IMR-90 (cell line): ENCODE data around the gene SERPINB2. TPM values are rescaled to one million over a fixed set of nuclear protein-coding genes. Genes with fewer than 3 reads are reported as not detected.
"Not testable (repeated sequence)": the region's sequence is repeated elsewhere in the genome, so short reads cannot be mapped to it uniquely, and the experiment has no call there.

Experiments used
- ATAC-seq: fragments of 200-7000 bp; cut with Tn5 transposase; 2 replicates; pipeline ENCODE4 v1.9.1; 2020; ENCODE audit warnings: low read depth, mild to moderate bottlenecking, moderate library complexity
- BruUV-seq: library from RNA; stranded (reverse); fragments of 400-500 nt; replicated peaks from 2 replicates; lab custom pipeline; 2021; lab: Mats Ljungman, UMichigan
- CTCF ChIA-PET: fragments of 300-600 bp; formaldehyde crosslinking; extraction: SDS; loops from one replicate; lab custom pipeline; 2021; ENCODE audit warnings: antibody characterized with exemption; lab: Yijun Ruan, JAX
- POLR2A ChIA-PET: fragments of 300-600 bp; sonication (Branson Sonifier 250); formaldehyde crosslinking; loops from one replicate; lab custom pipeline; 2022; ENCODE audit warnings: antibody characterized with exemption; ENCODE audit not compliant: unreplicated experiment; lab: Charles Lee
- DNase-seq: peaks from one replicate; pipeline ENCODE4 v3.0.0; 2013
- H2AFZ ChIP-seq: replicated peaks from 2 replicates; pipeline ENCODE3; 2013; ENCODE audit warnings: low read length, mild to moderate bottlenecking; ENCODE audit not compliant: poor library complexity
- H2AK5ac ChIP-seq: 2 replicates; pipeline ENCODE4 v1.6.1; 2013; ENCODE audit warnings: low read depth, low read length, inconsistent platforms
- H2AK9ac ChIP-seq: replicated peaks from 2 replicates; pipeline ENCODE3; 2013; ENCODE audit warnings: mild to moderate bottlenecking, low read depth, low read length, moderate library complexity; ENCODE audit not compliant: poor library complexity
- H2BK120ac ChIP-seq: 2 replicates; pipeline ENCODE4 v1.6.1; 2013; ENCODE audit warnings: low read depth, low read length, inconsistent platforms
- H2BK15ac ChIP-seq: 3 replicates; pipeline ENCODE4 v1.6.1; 2013; ENCODE audit warnings: low read depth, low read length, inconsistent platforms
- H2BK20ac ChIP-seq: 2 replicates; pipeline ENCODE4 v1.6.1; 2013; ENCODE audit warnings: low read depth, mild to moderate bottlenecking, inconsistent platforms, low read length, moderate library complexity
- H2BK5ac ChIP-seq: 2 replicates; pipeline ENCODE4 v1.6.1; 2013; ENCODE audit warnings: mild to moderate bottlenecking, low read depth, low read length, inconsistent platforms; ENCODE audit not compliant: poor library complexity, severe bottlenecking
- H3K14ac ChIP-seq: replicated peaks from 2 replicates; pipeline ENCODE4 v1.6.1; 2013; ENCODE audit warnings: low read depth, low read length, inconsistent platforms
- H3K18ac ChIP-seq: 2 replicates; pipeline ENCODE4 v1.6.1; 2013; ENCODE audit warnings: low read depth, low read length, control low read depth
- H3K23ac ChIP-seq: 2 replicates; pipeline ENCODE4 v1.6.1; 2013; ENCODE audit warnings: low read depth, low read length, inconsistent platforms
- H3K27ac ChIP-seq: 2 replicates; pipeline ENCODE4 v1.5.1; 2013; ENCODE audit warnings: mild to moderate bottlenecking, control low read depth, low read length; ENCODE audit not compliant: insufficient read depth
- H3K27me3 ChIP-seq: 2 replicates; pipeline ENCODE4 v1.6.1; 2013; ENCODE audit warnings: low read length; ENCODE audit not compliant: control insufficient read depth, insufficient read depth
- H3K36me3 ChIP-seq: 2 replicates; pipeline ENCODE4 v1.6.1; 2013; ENCODE audit warnings: low read length, mixed read lengths; ENCODE audit not compliant: control insufficient read depth, insufficient read depth
- H3K4ac ChIP-seq: 2 replicates; pipeline ENCODE4 v1.6.1; 2013; ENCODE audit warnings: low read depth, low read length, inconsistent platforms
- H3K4me1 ChIP-seq: 2 replicates; pipeline ENCODE4 v1.6.1; 2013; ENCODE audit warnings: low read length, mixed read lengths; ENCODE audit not compliant: control insufficient read depth, insufficient read depth
- H3K4me2 ChIP-seq: 2 replicates; pipeline ENCODE4 v1.6.1; 2013; ENCODE audit warnings: low read depth, mild to moderate bottlenecking, control low read depth, low read length, moderate library complexity
- H3K4me3 ChIP-seq: 2 replicates; pipeline ENCODE4 v1.5.1; 2013; ENCODE audit warnings: low read depth, mild to moderate bottlenecking, control low read depth, low read length, moderate library complexity; ENCODE audit not compliant: insufficient read depth
- H3K56ac ChIP-seq: 2 replicates; pipeline ENCODE4 v1.6.1; 2013; ENCODE audit warnings: low read length, inconsistent platforms; ENCODE audit not compliant: insufficient read depth; ENCODE audit errors: extremely low read depth
- H3K79me1 ChIP-seq, 2 experiments: 2 replicates each; pipeline ENCODE4 v1.6.1; 2013; ENCODE audit warnings: low read length in 2 of 2, inconsistent platforms in 1 of 2, low read depth in 1 of 2
- H3K9ac ChIP-seq: 2 replicates; pipeline ENCODE4 v1.6.1; 2013; ENCODE audit warnings: low read depth, low read length, control low read depth
- H3K9me1 ChIP-seq: 2 replicates; pipeline ENCODE4 v1.6.1; 2013; ENCODE audit warnings: low read length, inconsistent platforms; ENCODE audit not compliant: insufficient read depth
- H3K9me3 ChIP-seq: 2 replicates; pipeline ENCODE4 v1.6.1; 2013; ENCODE audit warnings: low read length; ENCODE audit not compliant: control insufficient read depth, insufficient read depth
- H4K20me1 ChIP-seq: 2 replicates; pipeline ENCODE4 v1.6.1; 2013; ENCODE audit warnings: low read length, inconsistent platforms; ENCODE audit not compliant: insufficient read depth
- H4K5ac ChIP-seq: 2 replicates; pipeline ENCODE4 v1.6.1; 2013; ENCODE audit warnings: mild to moderate bottlenecking, low read depth, low read length, control low read depth
- H4K8ac ChIP-seq, 2 experiments: 2 replicates each; pipeline ENCODE4 v1.6.1; 2013; ENCODE audit warnings: low read depth in 2 of 2, low read length in 2 of 2, control low read depth in 1 of 2, inconsistent platforms in 1 of 2
- H4K91ac ChIP-seq: 2 replicates; pipeline ENCODE4 v1.6.1; 2013; ENCODE audit warnings: low read depth, low read length, inconsistent platforms; ENCODE audit not compliant: insufficient read depth
- dilution Hi-C: fragments of 300-500 bp; cut with HindIII; formaldehyde crosslinking; loops from one replicate; pipeline ENCODE4 v1.14.3; 2018; ENCODE audit warnings: low sequenced_read_pairs; ENCODE audit not compliant: unreplicated experiment
- in situ Hi-C: fragments of 300-500 bp; cut with MboI; formaldehyde crosslinking; loops from 3 replicates; pipeline ENCODE4 v1.14.3; 2019; ENCODE audit warnings: low sequenced_read_pairs, inconsistent platforms, mixed read lengths
- intact Hi-C: fragments of 100-400 bp; cut with micrococcal nuclease; formaldehyde crosslinking; loops from 2 replicates; pipeline ENCODE4 v1.10.0; 2022
- polyA plus RNA-seq, 3 experiments: library from polyadenylated mRNA; depleted of rRNA; stranded (reverse); fragments of >200 nt; gene quantifications; 2 replicates each; pipeline ENCODE4 v1.2.3, GENCODE V29; 2012; ENCODE audit warnings: low replicate concordance in 1 of 3
- total RNA-seq: library from RNA; depleted of rRNA; stranded (reverse); fragments of >200 nt; gene quantifications from 2 replicates; pipeline ENCODE4 v1.2.3, GENCODE V29; 2012

The SERPINB2 gene
- total and polyA plus RNA-seq, 2 of the 4 experiments (the other 2 are of a cell fraction), result 32.1 to 43.0 TPM

DNA sequence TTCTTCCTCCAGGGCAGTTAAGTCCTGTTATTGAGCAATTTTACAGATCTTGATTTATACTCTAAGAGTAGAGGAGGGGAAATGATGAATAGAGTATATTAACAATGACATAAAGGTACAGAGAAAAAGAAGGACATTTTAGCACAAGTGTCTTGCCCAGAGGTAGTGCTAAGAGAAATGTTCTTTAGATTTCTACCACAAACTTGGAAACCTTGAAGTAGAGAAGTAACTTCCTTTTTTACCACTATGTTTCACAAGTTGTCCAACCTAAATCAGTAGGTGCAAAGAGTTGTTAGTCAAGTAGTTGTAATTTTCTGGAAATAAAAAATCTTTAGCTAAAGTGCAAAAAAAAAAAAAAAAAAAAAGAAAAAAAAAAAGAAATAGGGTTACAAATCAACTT lies 41.9 kb downstream of the SERPINB2 start:
- H3K14ac ChIP-seq, H3K9me1 ChIP-seq, H3K79me1 ChIP-seq, H2BK5ac ChIP-seq, H3K27me3 ChIP-seq, H2AFZ ChIP-seq, in situ Hi-C loops, CTCF ChIA-PET, H2BK120ac ChIP-seq, H3K27ac ChIP-seq, H4K8ac ChIP-seq, DNase-seq, H2AK5ac ChIP-seq, H3K4me1 ChIP-seq, ATAC-seq, dilution Hi-C loops, H3K9ac ChIP-seq, BruUV-seq, H4K5ac ChIP-seq, POLR2A ChIA-PET, H3K23ac ChIP-seq, H4K91ac ChIP-seq, H2BK20ac ChIP-seq, H3K4me2 ChIP-seq, H2AK9ac ChIP-seq, H2BK15ac ChIP-seq, H4K20me1 ChIP-seq, H3K9me3 ChIP-seq, H3K36me3 ChIP-seq, H3K56ac ChIP-seq, H3K4me3 ChIP-seq, intact Hi-C loops, H3K4ac ChIP-seq, H3K18ac ChIP-seq: not testable (repeated sequence)
